Activated T-helper 2 cell treated with anti-CD3 and anti-CD28 coated beads, Interferon-gamma antibody, Interleukin-2, Interleukin-4, amounts not matched to agents 10 μg/mL and 5 μg/mL and 100 μg/mL, durations not matched to agents 14 hours and 24 hours and 36 hours (primary cell): ENCODE measurements around the gene BST1. TPM values are rescaled to one million over a fixed set of nuclear protein-coding genes. Genes with fewer than 3 reads are reported as not detected.
A peak's percentile ranks its signal among the peaks of the same experiment; 100 is the strongest.
"Not testable (repeated sequence)": the region's sequence is repeated elsewhere in the genome, so short reads cannot be mapped to it uniquely, and the experiment has no call there.

Experiments
- DNase-seq: peaks from one replicate; pipeline ENCODE4 v3.0.0; 2021; ENCODE audit warnings: low spot score
- H3K27ac Mint-ChIP-seq: one replicate; pipeline ENCODE4 v1.8.0; 2021; ENCODE audit warnings: mixed read lengths
- H3K27me3 Mint-ChIP-seq: one replicate; pipeline ENCODE4 v1.8.0; 2021; ENCODE audit warnings: low read depth, mixed read lengths
- H3K36me3 Mint-ChIP-seq: one replicate; pipeline ENCODE4 v1.8.0; 2021; ENCODE audit warnings: low read depth, mixed read lengths
- H3K4me1 Mint-ChIP-seq: one replicate; pipeline ENCODE4 v1.8.0; 2021; ENCODE audit warnings: low read depth, mixed read lengths
- H3K4me3 Mint-ChIP-seq: one replicate; pipeline ENCODE4 v1.8.0; 2021; ENCODE audit warnings: low read depth, mild to moderate bottlenecking, moderate library complexity, mixed read lengths
- H3K9me3 Mint-ChIP-seq: one replicate; pipeline ENCODE4 v1.8.0; 2021; ENCODE audit warnings: mixed read lengths
- intact Hi-C: fragments of 100-400 bp; cut with micrococcal nuclease; formaldehyde crosslinking; loops from one replicate; pipeline ENCODE4 v1.15.1; 2023
- total RNA-seq: library from RNA; stranded (reverse); gene quantifications from 2 replicates; pipeline ENCODE4 v1.2.3, GENCODE V29; 2022

Gene BST1
- total RNA-seq, 1 donor from 2014 or later = 0.50 TPM

DNA sequence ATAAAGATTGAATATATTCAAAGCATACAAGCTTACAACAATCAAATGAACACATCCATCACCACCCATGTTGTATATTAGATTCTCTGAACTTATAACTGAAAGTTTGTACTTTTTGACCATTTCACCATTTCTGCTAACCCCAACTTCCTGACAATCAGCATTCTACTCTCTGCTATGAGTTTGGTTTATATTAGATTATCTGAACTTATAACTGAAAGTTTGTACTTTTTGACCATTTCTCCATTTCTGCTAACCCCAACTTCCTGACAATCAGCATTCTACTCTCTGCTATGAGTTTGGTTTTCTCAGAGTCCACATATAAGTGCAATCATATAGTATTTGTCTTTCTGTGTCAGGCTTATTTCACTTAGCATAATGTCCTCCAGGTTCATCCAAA is 59.6 kb downstream of the BST1 start:
- H3K27me3 Mint-ChIP-seq, intact Hi-C loops, DNase-seq, H3K4me3 Mint-ChIP-seq: not testable (repeated sequence)
- H3K9me3 Mint-ChIP-seq = peaks cover 12% of the 10 kb centered on the region
- H3K36me3 Mint-ChIP-seq = peaks cover 14% of the 10 kb centered on the region
- H3K27ac Mint-ChIP-seq = peak overlapping the region; percentile 13
- peaks cover 55% of the 10 kb centered on the region for H3K4me1 Mint-ChIP-seq

DNA sequence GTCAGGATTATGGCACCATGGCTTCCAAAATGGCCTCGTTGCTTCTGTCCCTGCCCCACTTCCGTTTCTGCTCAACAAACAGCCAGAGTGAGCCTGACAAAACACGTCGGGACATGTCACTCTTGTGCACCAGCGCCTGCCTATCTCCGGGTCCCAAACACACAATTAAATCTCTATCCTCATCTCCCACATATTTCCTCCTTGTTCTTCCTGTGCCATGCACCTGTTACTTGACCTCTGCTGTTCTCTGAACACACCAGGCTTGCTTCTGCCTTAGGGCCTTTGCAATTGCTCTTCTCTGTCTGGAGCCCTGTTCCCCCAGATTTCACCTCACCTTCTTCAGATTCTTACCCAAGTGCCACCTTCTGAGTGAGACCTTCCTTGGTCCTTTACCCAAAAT is 62.5 kb downstream of the BST1 start:
- peak overlapping the region; percentile 9 for H3K4me3 Mint-ChIP-seq
- intact Hi-C loops = no loop called here

DNA sequence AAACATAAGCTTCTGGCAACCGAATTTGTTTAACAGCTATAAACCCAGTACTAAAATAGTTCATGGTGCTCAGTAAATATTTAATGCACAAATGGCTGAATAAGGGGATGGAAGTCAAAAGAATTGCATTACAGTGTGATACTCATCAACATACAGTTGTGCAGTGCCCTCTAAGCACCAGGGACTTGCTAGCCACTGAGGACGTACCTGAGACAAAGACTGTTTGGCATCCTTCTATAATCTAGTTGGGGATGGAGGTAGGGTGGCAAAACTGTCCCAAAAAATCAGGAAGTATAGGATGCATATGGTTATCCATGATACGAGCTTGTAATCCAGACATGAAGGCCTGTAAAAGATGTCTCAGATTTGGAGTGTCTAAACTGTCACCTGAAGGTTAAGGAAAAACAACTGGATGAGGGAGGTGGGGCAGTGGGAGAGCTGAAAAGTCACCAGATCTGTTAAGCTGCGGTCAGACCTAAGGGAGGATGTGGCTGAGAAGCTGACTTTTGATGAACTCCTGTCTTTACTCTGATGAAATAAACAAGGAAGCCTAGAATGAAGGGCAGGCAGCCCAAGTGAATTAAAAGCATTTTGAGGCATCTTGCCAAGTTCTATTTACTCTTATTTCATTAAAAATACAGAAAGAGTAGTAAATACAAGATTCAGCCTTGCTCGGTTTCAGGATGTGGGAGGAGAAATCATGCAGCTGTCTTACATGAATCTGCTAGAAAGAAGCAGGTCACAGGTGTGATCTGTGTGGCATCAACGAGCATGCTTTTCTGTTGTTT is 63.2 kb downstream of the BST1 start:
- intact Hi-C loops = loop anchor here (1.0 to 2.0 kb wide), 2 partner anchors 10 to 15 kb away; no protein-coding TSS in a partner anchor
- Mint-ChIP-seq H3K4me3 (peak overlapping the region; percentile 13), H3K9me3 (peaks cover 5% of the 10 kb centered on the region), H3K4me1 (peaks cover 69% of the 10 kb centered on the region), H3K36me3 (peaks cover 15% of the 10 kb centered on the region), H3K27me3 (no peaks in the 10 kb centered on the region), H3K27ac (peak overlapping the region; percentile 83)
- peak; percentile 62 for DNase-seq

More for the DNA sequence above, 62.5 kb downstream of the BST1 start:
- Mint-ChIP-seq H3K27me3 (no peaks in the 10 kb centered on the region), H3K27ac (peak overlapping the region; percentile 83), H3K9me3 (peaks cover 5% of the 10 kb centered on the region), H3K4me1 (peaks cover 63% of the 10 kb centered on the region), H3K36me3 (peaks cover 15% of the 10 kb centered on the region)
- no peak for DNase-seq

DNA sequence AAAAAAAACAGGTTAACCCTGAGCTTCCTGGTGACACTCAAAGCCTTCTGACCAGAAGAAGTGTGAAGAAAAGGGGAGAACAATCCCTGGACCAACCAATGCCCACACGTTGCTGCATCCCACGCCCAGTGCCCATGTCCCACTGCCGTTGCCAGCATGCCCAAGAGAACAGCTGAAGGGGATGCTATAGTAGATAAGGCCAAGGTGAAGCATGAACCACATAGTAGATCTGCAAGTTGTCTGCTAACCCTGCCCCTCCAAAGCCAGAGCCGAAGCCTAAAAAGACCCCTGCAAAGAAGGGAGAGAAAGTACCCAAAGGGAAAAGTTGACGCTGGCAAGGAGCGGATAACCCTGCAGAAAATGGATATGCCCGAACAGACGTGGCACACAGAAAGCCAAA is 64.0 kb downstream of the BST1 start:
- peaks cover 70% of the 10 kb centered on the region for H3K4me1 Mint-ChIP-seq

DNA sequence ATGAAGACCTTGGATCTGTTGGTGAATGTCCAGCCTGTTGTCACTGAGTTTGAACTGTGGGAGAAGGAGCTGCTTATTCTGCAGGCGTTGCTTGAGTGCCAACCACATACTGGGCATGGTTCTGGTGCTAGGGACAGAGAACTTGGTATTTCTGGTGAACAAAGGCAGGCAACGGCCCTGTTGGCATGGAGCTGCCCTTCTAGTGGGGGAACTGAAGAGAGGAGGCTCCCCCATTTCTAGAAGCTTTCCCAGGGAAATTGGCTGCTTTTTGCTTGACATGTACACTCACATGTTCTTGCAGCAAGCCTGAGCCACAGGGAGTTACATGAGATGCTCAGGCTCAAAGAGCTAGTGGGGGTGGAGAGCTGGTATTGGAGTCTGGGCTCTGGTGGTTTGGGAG is 66.3 kb downstream of the BST1 start:
- Mint-ChIP-seq H3K4me3 (no peak overlapping the region), H3K4me1 (peaks cover 82% of the 10 kb centered on the region), H3K36me3 (peaks cover 23% of the 10 kb centered on the region), H3K9me3 (peaks cover 1% of the 10 kb centered on the region), H3K27ac (peak overlapping the region; percentile 42), H3K27me3 (no peaks in the 10 kb centered on the region)
- no peak for DNase-seq
- intact Hi-C loops = no loop called here

More for the DNA sequence above, 64.0 kb downstream of the BST1 start:
- H3K27ac Mint-ChIP-seq = peak overlapping the region; percentile 83
- intact Hi-C loops = loop anchor here (1.0 to 2.0 kb wide), 2 partner anchors 11 to 14 kb away; no protein-coding TSS in a partner anchor
- peaks cover 15% of the 10 kb centered on the region for H3K36me3 Mint-ChIP-seq
- peak overlapping the region; percentile 41 for H3K4me3 Mint-ChIP-seq
- DNase-seq = no peak
- H3K27me3 Mint-ChIP-seq = no peaks in the 10 kb centered on the region
- H3K9me3 Mint-ChIP-seq = peaks cover 5% of the 10 kb centered on the region

DNA sequence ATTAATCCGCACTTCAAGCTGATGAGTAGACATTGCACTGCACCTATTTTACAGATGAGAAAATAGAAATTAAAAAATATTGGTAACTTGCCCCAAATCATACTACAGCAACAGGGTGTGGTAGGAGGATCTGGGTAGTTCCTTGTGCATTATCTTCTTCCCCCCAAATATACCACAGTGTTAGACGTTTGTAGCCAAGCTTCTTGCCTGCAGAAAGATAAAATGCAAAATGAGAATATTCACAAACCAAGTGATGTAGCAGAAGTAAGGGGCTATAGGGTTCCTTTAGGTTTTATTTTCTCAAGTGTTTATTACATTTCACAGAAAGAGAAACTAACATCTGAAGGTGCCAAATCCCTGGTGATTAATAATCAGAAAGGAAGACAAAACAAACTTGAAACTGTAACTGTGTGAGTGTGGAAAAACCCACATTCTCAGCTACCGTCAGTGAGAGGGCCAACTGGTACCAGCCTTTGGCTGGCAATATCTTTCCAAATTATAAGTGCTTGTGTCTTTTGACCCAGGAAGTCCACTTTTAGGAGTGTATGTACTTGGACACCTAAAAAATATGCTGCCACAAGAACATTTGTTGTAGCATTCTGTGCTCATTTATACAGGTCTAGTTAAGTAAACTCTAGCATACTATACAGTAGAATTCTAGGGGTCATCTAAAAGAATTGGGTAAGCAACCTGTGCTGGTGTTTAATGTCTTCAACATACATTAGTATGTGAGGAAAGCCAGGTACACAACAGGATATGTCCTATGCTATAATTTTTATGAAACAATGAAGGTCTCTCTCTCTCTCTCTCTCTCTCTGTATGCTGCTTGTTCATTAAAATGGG is 68.6 kb downstream of the BST1 start:
- H3K36me3 Mint-ChIP-seq = peaks cover 11% of the 10 kb centered on the region
- peak overlapping the region; percentile 81 for H3K27ac Mint-ChIP-seq
- DNase-seq = peak; percentile 30
- peak overlapping the region; percentile 63 for H3K4me3 Mint-ChIP-seq
- intact Hi-C loops = loop anchor here (1.0 kb wide), 2 partner anchors 8 to 15 kb away; no protein-coding TSS in a partner anchor
- H3K27me3 Mint-ChIP-seq = no peaks in the 10 kb centered on the region
- peaks cover 73% of the 10 kb centered on the region for H3K4me1 Mint-ChIP-seq
- no peaks in the 10 kb centered on the region for H3K9me3 Mint-ChIP-seq

DNA sequence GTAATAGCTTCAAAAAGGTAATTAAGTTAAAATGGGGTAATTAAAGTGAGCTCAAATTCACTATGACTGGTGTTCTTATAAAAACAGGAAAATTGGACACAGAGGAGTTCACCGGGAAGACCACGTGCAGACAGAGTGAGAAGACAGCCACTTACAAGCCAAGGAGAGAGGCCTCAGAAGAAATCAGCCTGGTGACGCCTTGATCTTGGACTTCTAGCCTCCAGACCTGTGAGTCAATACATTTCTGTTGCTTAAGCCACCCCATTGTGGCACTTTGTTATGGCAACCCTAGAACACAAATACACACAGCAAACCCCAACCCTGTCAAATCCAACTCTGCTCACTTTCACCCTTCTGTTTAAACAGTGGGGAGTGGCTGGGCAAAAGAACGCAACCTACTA is 71.2 kb downstream of the BST1 start:
- Mint-ChIP-seq H3K36me3 (peaks cover 10% of the 10 kb centered on the region), H3K27me3 (no peaks in the 10 kb centered on the region), H3K4me1 (peaks cover 74% of the 10 kb centered on the region), H3K27ac (peak overlapping the region; percentile 53), H3K9me3 (no peaks in the 10 kb centered on the region), H3K4me3 (no peak overlapping the region)
- no peak for DNase-seq
- intact Hi-C loops = no loop called here

DNA sequence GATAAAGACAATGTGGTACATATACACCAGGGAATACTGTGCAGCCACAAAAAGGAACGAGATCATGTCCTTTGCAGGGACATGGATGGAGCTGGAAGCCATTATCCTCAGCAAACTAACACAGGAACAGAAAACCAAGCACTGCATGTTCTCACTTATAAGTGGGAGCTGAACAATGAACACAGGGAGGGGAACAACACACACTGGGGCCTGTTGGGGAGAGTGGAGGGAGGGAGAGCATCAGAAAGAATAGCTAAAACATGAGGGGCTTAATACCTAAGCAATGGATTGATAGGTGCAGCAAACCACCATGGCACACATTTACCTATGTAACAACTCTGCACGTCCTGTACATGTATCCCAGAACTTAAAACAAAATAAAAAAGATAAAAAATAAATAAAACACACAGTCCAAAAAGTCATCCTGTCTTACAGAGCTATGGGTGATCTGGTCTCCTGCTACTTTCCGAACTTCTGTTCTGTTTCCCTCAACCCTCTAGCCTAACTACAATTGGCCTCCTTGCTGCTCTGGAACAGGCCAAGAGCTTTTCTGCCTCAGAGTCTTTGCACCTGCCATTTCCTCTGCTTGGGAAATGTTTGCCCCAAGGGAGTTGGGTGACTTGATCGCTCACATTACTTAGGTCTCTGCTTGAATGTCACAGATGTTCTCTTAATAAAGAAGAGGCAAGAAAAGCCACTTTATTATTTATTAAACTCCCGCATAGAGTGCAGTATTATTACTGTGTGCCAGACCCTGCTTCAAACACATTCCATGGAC is 74.2 kb downstream of the BST1 start:
- Mint-ChIP-seq H3K36me3 (peaks cover 38% of the 10 kb centered on the region), H3K4me3 (no peak overlapping the region), H3K27ac (peak overlapping the region; percentile 15), H3K27me3 (no peaks in the 10 kb centered on the region), H3K4me1 (peaks cover 71% of the 10 kb centered on the region), H3K9me3 (no peaks in the 10 kb centered on the region)
- no peak for DNase-seq
- intact Hi-C loops = loop anchor here (5.0 kb wide), 1 partner anchor 775 kb away; the partner anchor contains the start of gene CPEB2

DNA sequence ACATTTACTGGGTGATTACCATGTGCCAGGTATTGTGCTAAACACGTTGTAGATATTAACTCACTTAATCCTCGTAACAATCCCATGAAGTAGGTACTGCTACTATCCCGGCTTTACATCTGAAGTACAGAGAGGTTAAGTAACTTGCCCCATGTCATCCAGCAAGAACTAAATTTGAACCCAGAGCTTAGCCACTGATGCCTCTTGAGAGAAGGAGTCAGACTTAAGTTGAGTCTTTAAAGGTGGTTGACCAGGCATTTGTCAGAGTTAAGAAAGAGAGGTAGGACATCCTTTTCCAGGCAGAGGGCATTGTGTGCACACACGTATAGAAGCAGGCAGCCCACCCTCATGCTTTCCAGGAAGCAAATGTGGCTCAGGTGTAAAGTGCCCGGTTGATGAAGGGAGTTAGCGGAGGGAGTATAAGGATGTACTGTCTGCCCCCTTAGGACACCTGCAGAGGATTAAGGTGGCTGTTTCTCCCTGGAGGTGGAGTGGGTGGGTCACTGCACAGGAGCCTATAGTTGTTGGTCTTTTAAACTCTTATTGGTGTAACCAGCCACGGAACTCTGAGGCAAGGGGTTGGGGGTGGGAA is 74.9 kb downstream of the BST1 start:
- H3K9me3 Mint-ChIP-seq = no peaks in the 10 kb centered on the region
- H3K27me3 Mint-ChIP-seq = no peaks in the 10 kb centered on the region
- peaks cover 70% of the 10 kb centered on the region for H3K4me1 Mint-ChIP-seq
- H3K27ac Mint-ChIP-seq = peak overlapping the region; percentile 91
- DNase-seq = no peak
- intact Hi-C loops = loop anchor here (2.0 to 5.0 kb wide), 2 partner anchors 123 to 775 kb away; partner anchors contain the start of genes CPEB2 and FBXL5
- peak overlapping the region; percentile 93 for H3K4me3 Mint-ChIP-seq
- peaks cover 39% of the 10 kb centered on the region for H3K36me3 Mint-ChIP-seq

DNA sequence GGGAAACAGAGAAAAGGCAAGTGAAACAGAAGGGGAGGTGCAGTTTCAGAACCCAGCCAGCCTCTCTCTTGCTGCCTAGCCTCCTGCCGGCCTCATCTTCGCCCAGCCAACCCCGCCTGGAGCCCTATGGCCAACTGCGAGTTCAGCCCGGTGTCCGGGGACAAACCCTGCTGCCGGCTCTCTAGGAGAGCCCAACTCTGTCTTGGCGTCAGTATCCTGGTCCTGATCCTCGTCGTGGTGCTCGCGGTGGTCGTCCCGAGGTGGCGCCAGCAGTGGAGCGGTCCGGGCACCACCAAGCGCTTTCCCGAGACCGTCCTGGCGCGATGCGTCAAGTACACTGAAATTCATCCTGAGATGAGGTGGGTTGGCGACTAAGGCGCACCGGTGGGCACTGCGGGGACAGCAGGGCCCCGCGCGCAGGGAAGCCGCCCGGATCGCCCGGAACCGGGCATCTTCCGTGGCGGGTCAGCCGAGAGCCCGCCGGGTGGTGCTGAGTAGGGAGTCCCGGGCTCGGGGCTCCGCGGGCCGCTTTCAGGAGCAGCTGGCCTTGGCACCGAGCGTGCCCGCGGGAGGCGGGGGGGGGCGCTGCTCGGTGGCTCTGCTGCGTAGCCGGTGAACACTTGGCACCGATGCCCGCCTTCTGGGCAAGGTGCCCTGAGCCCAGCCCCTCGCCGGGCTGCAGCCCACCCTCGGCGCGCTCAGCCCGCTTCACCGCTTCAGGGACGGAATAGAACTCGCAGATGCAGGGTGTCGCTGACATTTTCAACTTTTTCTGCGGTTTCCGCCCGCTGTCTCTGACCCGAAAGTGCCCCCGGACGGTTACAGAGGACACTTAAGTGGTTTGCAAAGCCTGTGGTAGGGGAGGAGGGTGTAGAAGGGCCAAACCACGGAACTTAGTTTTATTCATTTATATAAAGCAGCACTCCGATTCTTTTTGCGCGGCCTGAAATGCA is 75.7 kb downstream of the BST1 start, which contains the start of gene CD38:
TSS of gene CD38 (plus strand) at position 40 of the 953 bp plus-strand sequence. CDS start at position 127, 87 bp downstream.
- peaks cover 45% of the 10 kb centered on the region for H3K36me3 Mint-ChIP-seq
- intact Hi-C loops = loop anchor here (1.0 to 5.0 kb wide), 5 partner anchors 7 to 776 kb away; partner anchors contain the start of genes CPEB2 and FBXL5

DNA sequence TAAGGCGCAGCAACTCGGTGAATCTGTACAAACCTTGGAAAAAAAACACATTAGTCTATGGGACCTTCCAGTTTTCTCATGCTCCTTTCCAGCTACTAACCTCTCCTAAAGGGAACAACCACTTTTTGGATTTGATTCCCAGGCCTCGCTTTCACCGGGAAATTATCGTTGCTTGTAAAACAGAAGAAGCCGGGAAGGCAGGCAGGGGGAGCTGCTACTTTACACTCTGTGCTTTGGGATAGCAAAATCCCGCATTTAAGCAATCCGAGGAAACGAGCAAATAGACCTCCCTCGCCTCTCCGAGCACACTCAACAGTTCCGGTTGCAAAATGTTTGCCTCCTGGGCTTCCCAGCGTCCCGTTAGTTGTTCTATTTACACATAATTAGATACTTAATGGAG is 76.4 kb downstream of the BST1 start:
- DNase-seq = no peak
- no peaks in the 10 kb centered on the region for H3K9me3 Mint-ChIP-seq
- intact Hi-C loops = loop anchor here (1.0 to 5.0 kb wide), 5 partner anchors 8 to 777 kb away; partner anchors contain the start of genes CPEB2 and FBXL5
- H3K4me1 Mint-ChIP-seq = peaks cover 70% of the 10 kb centered on the region
- peak overlapping the region; percentile 85 for H3K27ac Mint-ChIP-seq
- H3K4me3 Mint-ChIP-seq = peak overlapping the region; percentile 93
- H3K27me3 Mint-ChIP-seq = no peaks in the 10 kb centered on the region
- peaks cover 53% of the 10 kb centered on the region for H3K36me3 Mint-ChIP-seq

More for the DNA sequence above, 75.7 kb downstream of the BST1 start, which contains the start of gene CD38:
- peak within 1 kb of the TSS; percentile 91 for H3K27ac Mint-ChIP-seq
- peaks cover 69% of the 10 kb centered on the region for H3K4me1 Mint-ChIP-seq
- peak; percentile 65 for DNase-seq
- no peaks in the 10 kb centered on the region for H3K9me3 Mint-ChIP-seq
- peak within 1 kb of the TSS; percentile 93 for H3K4me3 Mint-ChIP-seq
- no peaks in the 10 kb centered on the region for H3K27me3 Mint-ChIP-seq
